WTC11 (cell line): Measurements from ENCODE around the gene AMHR2. TPM values are rescaled to one million over a fixed set of nuclear protein-coding genes. Genes with fewer than 3 reads are reported as not detected.

ENCODE experiments used
- ATAC-seq: fragments of 200-7000 bp; cut with Tn5 transposase; 2 replicates; pipeline ENCODE4 v1.10.0; 2021; ENCODE audit warnings: mild to moderate bottlenecking, moderate library complexity
- CTCF ChIA-PET: fragments of 300-600 bp; sonication (Branson Sonifier 250); formaldehyde crosslinking; loops from one replicate; lab custom pipeline; 2021; ENCODE audit warnings: antibody characterized with exemption; lab: Charles Lee
- POLR2A ChIA-PET: fragments of 350-600 bp; sonication (Branson Sonifier 250); formaldehyde crosslinking; loops from one replicate; lab custom pipeline; 2021; ENCODE audit warnings: antibody characterized with exemption; lab: Charles Lee
- DNase-seq: peaks from one replicate; pipeline ENCODE4 v3.0.0; 2021; ENCODE audit warnings: low spot score
- H3K27ac Mint-ChIP-seq: 2 replicates; pipeline ENCODE4 v1.8.0; 2021; ENCODE audit warnings: mixed read lengths
- H3K27me3 Mint-ChIP-seq: 2 replicates; pipeline ENCODE4 v1.8.0; 2021; ENCODE audit warnings: low read depth, mild to moderate bottlenecking, moderate library complexity, mixed read lengths
- H3K36me3 Mint-ChIP-seq: 2 replicates; pipeline ENCODE4 v1.8.0; 2021; ENCODE audit warnings: mixed read lengths
- H3K4me1 Mint-ChIP-seq: 2 replicates; pipeline ENCODE4 v1.8.0; 2022; ENCODE audit warnings: mixed read lengths
- H3K4me3 Mint-ChIP-seq: 2 replicates; pipeline ENCODE4 v1.8.0; 2021; ENCODE audit warnings: mild to moderate bottlenecking, moderate library complexity, mixed read lengths
- H3K9me3 Mint-ChIP-seq: 2 replicates; pipeline ENCODE4 v1.8.0; 2021; ENCODE audit warnings: mixed read lengths
- AFF4 ChIP-seq: sonication (generic); formaldehyde crosslinking; IDR thresholded peaks from 2 replicates; pipeline ENCODE4 v1.8.1; 2023; ENCODE audit warnings: mild to moderate bottlenecking, missing genetic modification reagents, borderline replicate concordance
- ATF2 ChIP-seq: sonication (generic); formaldehyde crosslinking; IDR thresholded peaks from 2 replicates; pipeline ENCODE4 v1.8.1; 2022; ENCODE audit warnings: low read depth, missing genetic modification reagents, borderline replicate concordance
- ATF3 ChIP-seq: sonication (generic); formaldehyde crosslinking; conservative IDR thresholded peaks from 2 replicates; pipeline ENCODE4 v1.8.1; 2022; ENCODE audit warnings: mild to moderate bottlenecking, missing genetic modification reagents
- E2F1 ChIP-seq: sonication (generic); formaldehyde crosslinking; IDR thresholded peaks from 2 replicates; pipeline ENCODE4 v1.8.0; 2022; ENCODE audit warnings: mild to moderate bottlenecking, missing genetic modification reagents
- GTF2I ChIP-seq: fragments of 250-450 bp; sonication (Bioruptor Pico); conservative IDR thresholded peaks from 2 replicates; pipeline ENCODE4 v1.4.0; 2021; ENCODE audit warnings: mild to moderate bottlenecking
- MYBL2 ChIP-seq: sonication (generic); formaldehyde crosslinking; IDR thresholded peaks from 2 replicates; pipeline ENCODE4 v1.8.1; 2023; ENCODE audit warnings: mild to moderate bottlenecking, moderate library complexity, missing genetic modification reagents
- NR1H2 ChIP-seq: sonication (generic); formaldehyde crosslinking; IDR thresholded peaks from 2 replicates; pipeline ENCODE4 v1.9.0; 2021; ENCODE audit warnings: mild to moderate bottlenecking, moderate library complexity, missing genetic modification reagents
- RORB ChIP-seq: fragments of 250-450 bp; sonication (Bioruptor Pico); IDR thresholded peaks from 2 replicates; pipeline ENCODE4 v1.9.0; 2021; ENCODE audit warnings: mild to moderate bottlenecking
- TP53 ChIP-seq: sonication (generic); formaldehyde crosslinking; IDR thresholded peaks from 2 replicates; pipeline ENCODE4 v1.8.1; 2023; ENCODE audit warnings: mild to moderate bottlenecking, missing genetic modification reagents
- USF2 ChIP-seq: sonication (generic); formaldehyde crosslinking; IDR thresholded peaks from 2 replicates; pipeline ENCODE4 v1.8.1; 2023; ENCODE audit warnings: mild to moderate bottlenecking, missing genetic modification reagents, moderate library complexity
- ZBTB43 ChIP-seq: sonication (generic); formaldehyde crosslinking; IDR thresholded peaks from 2 replicates; pipeline ENCODE4 v1.8.1; 2023; ENCODE audit warnings: mild to moderate bottlenecking, missing genetic modification reagents
- ZNF317 ChIP-seq: sonication (generic); formaldehyde crosslinking; IDR thresholded peaks from 2 replicates; pipeline ENCODE4 v1.8.1; 2023; ENCODE audit warnings: low read depth, mild to moderate bottlenecking, moderate library complexity, missing genetic modification reagents, borderline replicate concordance
- ZNF532 ChIP-seq: fragments of 250-450 bp; sonication (Bioruptor Pico); IDR thresholded peaks from 2 replicates; pipeline ENCODE4 v1.9.0; 2021; ENCODE audit warnings: mild to moderate bottlenecking, borderline replicate concordance
- ZSCAN18 ChIP-seq: fragments of 250-450 bp; sonication (Bioruptor Pico); IDR thresholded peaks from 2 replicates; pipeline ENCODE4 v2.1.2; 2022; ENCODE audit warnings: mild to moderate bottlenecking, moderate library complexity
- total RNA-seq: library from RNA; stranded (reverse); gene quantifications from 3 replicates; pipeline ENCODE4 v1.2.3, GENCODE V29; 2021

Gene AMHR2
- total RNA-seq, 1 experiment from 2014 or later, result not detected

- TF ChIP-seq E2F1, result no peak
- TF ChIP-seq ZBTB43 (CRISPR knock-in tag), result no peak
- no peak for TF ChIP-seq NR1H2 (CRISPR knock-in tag)
- no peak for TF ChIP-seq RORB (CRISPR knock-in tag)
- TF ChIP-seq ATF2 (CRISPR knock-in tag), result no peak
- TF ChIP-seq GTF2I (CRISPR knock-in tag), result no peak
- TF ChIP-seq ZNF532 (CRISPR knock-in tag), result no peak
- no peak for TF ChIP-seq TP53 (CRISPR knock-in tag)
- no peak for TF ChIP-seq MYBL2
- no peak for TF ChIP-seq USF2 (CRISPR knock-in tag)
- no peak for TF ChIP-seq ZNF317 (CRISPR knock-in tag)
- no peak for TF ChIP-seq ZSCAN18
- no peak for TF ChIP-seq AFF4 (CRISPR knock-in tag)
- TF ChIP-seq ATF3, result no peak
- TF ChIP-seq, all 79 proteins: peak for 0
- no peak for ATAC-seq
- no peaks in the 10 kb centered on the region for H3K36me3 Mint-ChIP-seq
- POLR2A ChIA-PET, result no interaction called here
- H3K9me3 Mint-ChIP-seq, result no peaks in the 10 kb centered on the region
- H3K4me3 Mint-ChIP-seq, result no peak overlapping the region
- H3K27me3 Mint-ChIP-seq, result no peaks in the 10 kb centered on the region
- CTCF ChIA-PET, result interaction anchor here (3.1 kb wide), 1 partner anchor 77 kb away, joined by 9 read pairs; no protein-coding TSS in a partner anchor
- no peak for DNase-seq
- no peaks in the 10 kb centered on the region for H3K4me1 Mint-ChIP-seq
- no peak overlapping the region for H3K27ac Mint-ChIP-seq
Measured at GRCh38 chr12:53428741-53429140, 5.1 kb downstream of the AMHR2 start.
